C4-2B (cell line): ENCODE results near the gene TRIM66.

Experiments
- CTCF ChIP-seq: fragments of 450-650 bp; conservative IDR thresholded peaks from 2 replicates; pipeline ENCODE4 v1.5.1; 2017; ENCODE audit warnings: mild to moderate bottlenecking
- ZFX ChIP-seq: fragments of 450-650 bp; IDR thresholded peaks from 2 replicates; pipeline ENCODE4 v1.6.1; 2017

- TF ChIP-seq CTCF (no peak), ZFX (no peak)
Measured at GRCh38 chr11:8697054-8697453, 14.6 kb upstream of the TRIM66 start.
